GM21529 (cell line): ENCODE measurements around the gene GNA12.

Experiments used
- ATAC-seq: cut with Tn5 transposase; IDR thresholded peaks from one replicate; pipeline ENCODE4 v1.9.1; 2021; ENCODE audit not compliant: unreplicated experiment

Gene GNA12

GRCh38 chr7:2819161-2819953, 24.8 kb downstream of the GNA12 start:
- no peak for ATAC-seq

GRCh38 chr7:2818653-2819052, 25.5 kb downstream of the GNA12 start:
- no peak for ATAC-seq

GRCh38 chr7:2818121-2818520, 26.0 kb downstream of the GNA12 start:
- no peak for ATAC-seq

GRCh38 chr7:2817456-2817855, 26.7 kb downstream of the GNA12 start:
- ATAC-seq: no peak

GRCh38 chr7:2815875-2816245, 28.2 kb downstream of the GNA12 start:
- no peak for ATAC-seq

GRCh38 chr7:2814946-2815874, 28.9 kb downstream of the GNA12 start:
- no peak for ATAC-seq

GRCh38 chr7:2814186-2814945, 29.7 kb downstream of the GNA12 start:
- no peak for ATAC-seq

- no peak for ATAC-seq
These were observed 30.5 kb downstream of the GNA12 start for GRCh38 chr7:2813350-2814185.

- ATAC-seq: no peak
These were observed 31.3 kb downstream of the GNA12 start for GRCh38 chr7:2812831-2813230.

GRCh38 chr7:2812114-2812487, 32.0 kb downstream of the GNA12 start:
- ATAC-seq: no peak

GRCh38 chr7:2811476-2812113, 32.5 kb downstream of the GNA12 start:
- ATAC-seq: no peak

GRCh38 chr7:2810682-2811415, 33.3 kb downstream of the GNA12 start:
- no peak for ATAC-seq

- ATAC-seq: no peak
These were observed 34.0 kb downstream of the GNA12 start for GRCh38 chr7:2809903-2810625.

GRCh38 chr7:2808891-2809665, 35.0 kb downstream of the GNA12 start:
- ATAC-seq: no peak

GRCh38 chr7:2807845-2808772, 36.0 kb downstream of the GNA12 start:
- no peak for ATAC-seq

GRCh38 chr7:2807460-2807844, 36.7 kb downstream of the GNA12 start:
- no peak for ATAC-seq

- ATAC-seq: no peak
These were observed 37.5 kb downstream of the GNA12 start for GRCh38 chr7:2806571-2806970.
